Activated CD8-positive, alpha-beta T cell treated with anti-CD3 and anti-CD28 coated beads for 36 hours (primary cell): ENCODE results near the gene ULK2. TPM values are rescaled to one million over a fixed set of nuclear protein-coding genes. Genes with fewer than 3 reads are reported as not detected.
"Not testable (repeated sequence)": the region's sequence is repeated elsewhere in the genome, so short reads cannot be mapped to it uniquely, and the experiment has no call there.

Experiments used
- ATAC-seq: fragments of 200-7000 bp; cut with Tn5 transposase; one replicate; pipeline ENCODE4 v1.10.0; 2021; ENCODE audit warnings: mild to moderate bottlenecking, moderate library complexity
- CTCF ChIA-PET: fragments of 350-600 bp; sonication (Branson Sonifier 250); formaldehyde crosslinking; loops from one replicate; lab custom pipeline; 2021; ENCODE audit warnings: antibody characterized with exemption; lab: Charles Lee
- POLR2A ChIA-PET: fragments of 350-600 bp; sonication (Branson Sonifier 250); formaldehyde crosslinking; loops from one replicate; lab custom pipeline; 2021; ENCODE audit warnings: antibody characterized with exemption; lab: Charles Lee
- DNase-seq: peaks from one replicate; pipeline ENCODE4 v3.0.0-alpha.2; 2020
- H3K27ac Mint-ChIP-seq: one replicate; pipeline ENCODE4 v1.8.0; 2021; ENCODE audit warnings: mild to moderate bottlenecking, mixed read lengths
- H3K27me3 Mint-ChIP-seq: one replicate; pipeline ENCODE4 v1.8.0; 2021; ENCODE audit warnings: mixed read lengths
- H3K36me3 Mint-ChIP-seq: one replicate; pipeline ENCODE4 v1.8.0; 2021; ENCODE audit warnings: low read depth, mixed read lengths
- H3K4me1 Mint-ChIP-seq: one replicate; pipeline ENCODE4 v1.8.0; 2021; ENCODE audit warnings: low read depth, mixed read lengths
- H3K4me3 Mint-ChIP-seq: one replicate; pipeline ENCODE4 v1.8.0; 2021; ENCODE audit warnings: mild to moderate bottlenecking, moderate library complexity, mixed read lengths
- H3K9me3 Mint-ChIP-seq: one replicate; pipeline ENCODE4 v1.8.0; 2021; ENCODE audit warnings: mixed read lengths
- intact Hi-C: fragments of 100-400 bp; cut with micrococcal nuclease; formaldehyde crosslinking; loops from one replicate; pipeline ENCODE4 v1.10.0; 2022
- total RNA-seq, 2 experiments: library from RNA; stranded (reverse); gene quantifications; one replicate each; pipeline ENCODE4 v1.2.3, GENCODE V29; 2021
- TF ChIP-seq, protein P1 (sequence below): fragments of 200-600 bp; IDR thresholded peaks from one replicate; pipeline ENCODE4 v1.8.0; 2022; ENCODE audit warnings: antibody characterized with exemption, mild to moderate bottlenecking

The ULK2 gene
- total RNA-seq, 2 experiments from 2014 or later, result 6.3 TPM

- Mint-ChIP-seq H3K27ac (no peak overlapping the region), H3K9me3 (no peaks in the 10 kb centered on the region), H3K27me3 (no peaks in the 10 kb centered on the region), H3K4me3 (peak overlapping the region; percentile 36), H3K36me3 (no peaks in the 10 kb centered on the region), H3K4me1 (peaks cover 20% of the 10 kb centered on the region)
- ATAC-seq (no peak), DNase-seq (no peak)
- intact Hi-C loops, result no loop called here
- POLR2A ChIA-PET, result interaction anchor here (1.2 to 1.6 kb wide), 4 partner anchors 9 to 110 kb away, joined by 3 to 7 read pairs (median 6); partner anchors contain the start of gene AKAP10
- TF ChIP-seq, protein P1, sequence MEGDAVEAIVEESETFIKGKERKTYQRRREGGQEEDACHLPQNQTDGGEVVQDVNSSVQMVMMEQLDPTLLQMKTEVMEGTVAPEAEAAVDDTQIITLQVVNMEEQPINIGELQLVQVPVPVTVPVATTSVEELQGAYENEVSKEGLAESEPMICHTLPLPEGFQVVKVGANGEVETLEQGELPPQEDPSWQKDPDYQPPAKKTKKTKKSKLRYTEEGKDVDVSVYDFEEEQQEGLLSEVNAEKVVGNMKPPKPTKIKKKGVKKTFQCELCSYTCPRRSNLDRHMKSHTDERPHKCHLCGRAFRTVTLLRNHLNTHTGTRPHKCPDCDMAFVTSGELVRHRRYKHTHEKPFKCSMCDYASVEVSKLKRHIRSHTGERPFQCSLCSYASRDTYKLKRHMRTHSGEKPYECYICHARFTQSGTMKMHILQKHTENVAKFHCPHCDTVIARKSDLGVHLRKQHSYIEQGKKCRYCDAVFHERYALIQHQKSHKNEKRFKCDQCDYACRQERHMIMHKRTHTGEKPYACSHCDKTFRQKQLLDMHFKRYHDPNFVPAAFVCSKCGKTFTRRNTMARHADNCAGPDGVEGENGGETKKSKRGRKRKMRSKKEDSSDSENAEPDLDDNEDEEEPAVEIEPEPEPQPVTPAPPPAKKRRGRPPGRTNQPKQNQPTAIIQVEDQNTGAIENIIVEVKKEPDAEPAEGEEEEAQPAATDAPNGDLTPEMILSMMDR, result no peak
- CTCF ChIA-PET, result interaction anchor here (1.0 to 1.8 kb wide), 7 partner anchors 9 to 140 kb away, joined by 3 to 5 read pairs (median 3); partner anchors contain the start of gene SPECC1
Observed at GRCh38 chr17:19868079-19868395, 301 bp upstream of the ULK2 start.

DNA sequence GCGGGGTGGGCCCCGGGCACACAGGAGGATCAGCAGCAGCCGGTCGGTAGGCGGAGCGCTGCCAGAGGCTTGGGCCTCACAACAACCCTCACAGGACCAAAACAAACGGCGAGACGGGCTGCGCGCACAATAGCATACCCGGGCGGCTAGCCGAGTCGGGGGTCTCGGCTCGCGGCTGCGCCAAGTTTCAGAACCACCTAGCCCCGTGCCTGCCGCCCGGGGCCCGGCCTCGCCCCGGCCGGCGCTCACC is 732 bp downstream of the ULK2 start:
- intact Hi-C loops, result no loop called here
- no peaks in the 10 kb centered on the region for H3K9me3 Mint-ChIP-seq
- TF ChIP-seq, protein P1, result no peak
- H3K27ac Mint-ChIP-seq, result peak overlapping the region; percentile 61
- H3K4me3 Mint-ChIP-seq, result peak overlapping the region; percentile 75
- H3K36me3 Mint-ChIP-seq, result no peaks in the 10 kb centered on the region
- H3K4me1 Mint-ChIP-seq, result peaks cover 20% of the 10 kb centered on the region
- no peaks in the 10 kb centered on the region for H3K27me3 Mint-ChIP-seq
- DNase-seq, result peak; percentile 68
- ATAC-seq, result peak; percentile 55
- CTCF ChIA-PET, result interaction anchor here (1.0 to 1.8 kb wide), 6 partner anchors 11 to 141 kb away, joined by 3 to 5 read pairs (median 4); partner anchors contain the start of gene SPECC1
- POLR2A ChIA-PET, result interaction anchor here (1.2 to 1.6 kb wide), 3 partner anchors 7 to 33 kb away, joined by 3 to 6 read pairs (median 5); no protein-coding TSS in a partner anchor

GRCh38 chr17:19865021-19865420 is 2.7 kb downstream of the ULK2 start:
- Mint-ChIP-seq H3K4me1 (peaks cover 17% of the 10 kb centered on the region), H3K9me3 (no peaks in the 10 kb centered on the region), H3K36me3 (peaks cover 2% of the 10 kb centered on the region), H3K27me3 (no peaks in the 10 kb centered on the region), H3K4me3 (peak overlapping the region; percentile 54), H3K27ac (peak overlapping the region; percentile 30)
- TF ChIP-seq, protein P1, result no peak
- ATAC-seq, result no peak
- CTCF ChIA-PET, result interaction anchor here (1.0 kb wide), 1 partner anchor 11 kb away, joined by 3 read pairs; no protein-coding TSS in a partner anchor
- POLR2A ChIA-PET, result no interaction called here
- no peak for DNase-seq
- intact Hi-C loops, result no loop called here

DNA sequence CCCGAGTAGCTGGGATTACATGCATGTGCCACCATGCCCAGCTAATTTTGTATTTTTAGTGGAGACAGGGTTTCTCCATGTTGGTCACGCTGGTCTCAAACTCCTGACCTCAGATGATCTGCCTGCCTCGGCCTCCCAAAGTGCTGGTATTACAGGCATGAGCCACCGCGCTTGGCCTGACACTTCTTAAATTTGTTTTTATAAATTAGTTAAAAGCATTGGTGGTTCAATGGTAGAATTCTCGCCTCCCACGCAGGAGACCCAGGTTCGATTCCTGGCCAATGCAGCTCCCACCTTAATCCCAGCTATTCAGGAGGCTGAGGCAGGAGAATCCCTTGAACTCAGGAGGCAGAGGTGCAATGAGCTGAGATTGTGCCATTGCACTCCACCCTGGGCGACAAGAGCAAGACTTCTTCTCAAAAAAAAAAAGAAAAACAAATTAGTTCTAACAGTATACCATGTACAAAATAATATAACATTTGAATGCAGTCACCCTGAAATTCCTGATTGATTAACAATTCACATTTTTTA is 7.0 kb downstream of the ULK2 start:
- H3K36me3 Mint-ChIP-seq, H3K27ac Mint-ChIP-seq, H3K9me3 Mint-ChIP-seq, intact Hi-C loops, DNase-seq, H3K4me1 Mint-ChIP-seq, H3K4me3 Mint-ChIP-seq, POLR2A ChIA-PET, H3K27me3 Mint-ChIP-seq, CTCF ChIA-PET, ATAC-seq: not testable (repeated sequence)

GRCh38 chr17:19857640-19858039 is 10.1 kb downstream of the ULK2 start:
- DNase-seq (no peak), ATAC-seq (no peak)
- Mint-ChIP-seq H3K27me3 (no peaks in the 10 kb centered on the region), H3K9me3 (no peaks in the 10 kb centered on the region), H3K27ac (no peak overlapping the region), H3K4me1 (no peaks in the 10 kb centered on the region), H3K36me3 (peaks cover 4% of the 10 kb centered on the region), H3K4me3 (no peak overlapping the region)
- TF ChIP-seq, protein P1, result no peak
- ChIA-PET CTCF (no interaction called here), POLR2A (no interaction called here)
- intact Hi-C loops, result no loop called here
